SK-N-SH treated with all-trans-retinoic acid at 6 μM for 48 hours (cell line): ENCODE results near the gene SULT1A2.
A peak's percentile ranks its signal among the peaks of the same experiment; 100 is the strongest.

Experiments
- ATAC-seq: fragments of 200-7000 bp; cut with Tn5 transposase; 3 replicates; pipeline ENCODE4 v1.9.1; 2020; ENCODE audit warnings: mild to moderate bottlenecking, moderate library complexity
- CSDC2 ChIP-seq: fragments of 250-450 bp; sonication (Bioruptor Pico); IDR thresholded peaks from 2 replicates; pipeline ENCODE4 v1.5.0; 2020; ENCODE audit warnings: mild to moderate bottlenecking, moderate library complexity
- ESRRG ChIP-seq: fragments of 250-450 bp; sonication (Bioruptor Pico); IDR thresholded peaks from 2 replicates; pipeline ENCODE4 v1.6.1; 2021; ENCODE audit warnings: mild to moderate bottlenecking
- GLIS3 ChIP-seq: fragments of 250-450 bp; sonication (Bioruptor Pico); IDR thresholded peaks from 2 replicates; pipeline ENCODE4 v1.5.0; 2020; ENCODE audit warnings: mild to moderate bottlenecking, moderate library complexity
- OSR1 ChIP-seq: fragments of 250-450 bp; sonication (Bioruptor Pico); IDR thresholded peaks from 2 replicates; pipeline ENCODE4 v1.8.0; 2022; ENCODE audit warnings: moderate library complexity, mild to moderate bottlenecking, inconsistent platforms
- PPARA ChIP-seq: fragments of 250-450 bp; sonication (Bioruptor Pico); IDR thresholded peaks from 2 replicates; pipeline ENCODE4 v1.5.0; 2020; ENCODE audit warnings: mild to moderate bottlenecking, borderline replicate concordance
- SNAI2 ChIP-seq: fragments of 250-450 bp; sonication (Bioruptor Pico); IDR thresholded peaks from 2 replicates; pipeline ENCODE4 v1.5.0; 2020; ENCODE audit warnings: mild to moderate bottlenecking, moderate library complexity
- TCF4 ChIP-seq: fragments of 250-450 bp; sonication (Bioruptor Pico); IDR thresholded peaks from 2 replicates; pipeline ENCODE4 v1.8.0; 2021; ENCODE audit warnings: mild to moderate bottlenecking, moderate library complexity, borderline replicate concordance
- TOX ChIP-seq: fragments of 250-450 bp; sonication (Bioruptor Pico); IDR thresholded peaks from 2 replicates; pipeline ENCODE4 v1.8.0; 2021; ENCODE audit warnings: mild to moderate bottlenecking, moderate library complexity, borderline replicate concordance
- ZC3H10 ChIP-seq: fragments of 250-450 bp; sonication (Bioruptor Pico); IDR thresholded peaks from 2 replicates; pipeline ENCODE4 v1.5.1; 2021; ENCODE audit warnings: mild to moderate bottlenecking, moderate library complexity
- ZFP3 ChIP-seq: fragments of 250-450 bp; sonication (Bioruptor Pico); IDR thresholded peaks from 2 replicates; pipeline ENCODE4 v1.5.0; 2020; ENCODE audit warnings: mild to moderate bottlenecking, moderate library complexity
- ZNF70 ChIP-seq: fragments of 450-650 bp; formaldehyde crosslinking; IDR thresholded peaks from 2 replicates; pipeline ENCODE4 v1.5.0; 2020; ENCODE audit warnings: mild to moderate bottlenecking, moderate library complexity
- TF ChIP-seq, protein P1 (sequence below): fragments of 250-450 bp; sonication (Bioruptor Pico); IDR thresholded peaks from 2 replicates; pipeline ENCODE4 v1.8.0; 2021; ENCODE audit warnings: low read depth, mild to moderate bottlenecking, moderate library complexity, borderline replicate concordance
- TF ChIP-seq, protein P2 (sequence below): fragments of 250-450 bp; sonication (Bioruptor Pico); IDR thresholded peaks from 2 replicates; pipeline ENCODE4 v1.8.0; 2020; ENCODE audit warnings: mild to moderate bottlenecking, moderate library complexity, borderline replicate concordance
- TF ChIP-seq, protein P3 (sequence below): fragments of 250-450 bp; sonication (Bioruptor Pico); IDR thresholded peaks from 2 replicates; pipeline ENCODE4 v1.5.1; 2021; ENCODE audit warnings: mild to moderate bottlenecking, moderate library complexity
- TF ChIP-seq, protein P4 (sequence below): fragments of 250-450 bp; sonication (Bioruptor Pico); IDR thresholded peaks from 2 replicates; pipeline ENCODE4 v1.5.0; 2020; ENCODE audit warnings: mild to moderate bottlenecking, moderate library complexity

The SULT1A2 gene

DNA sequence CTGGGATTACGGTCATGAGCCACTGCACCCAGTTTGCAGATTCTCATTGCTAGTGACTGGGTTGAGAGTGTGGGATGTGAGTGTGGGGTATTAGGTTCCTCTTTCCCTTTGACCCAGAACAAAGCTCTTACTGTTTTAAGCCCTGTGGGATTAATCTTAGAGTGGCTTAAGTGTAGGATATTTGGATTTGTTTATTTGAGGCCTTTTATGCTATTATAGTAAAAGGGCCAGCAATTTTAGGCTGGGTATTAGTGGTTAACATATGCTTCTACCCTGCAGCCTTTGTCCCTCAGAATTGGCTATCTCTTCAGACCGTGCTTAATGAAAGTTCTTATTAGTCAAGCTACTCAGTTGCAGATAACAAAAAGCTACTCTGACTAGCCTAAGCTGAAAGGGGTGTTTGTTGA lies 39.9 kb downstream of the SULT1A2 start (continued):
- no peak for TF ChIP-seq SNAI2
- TF ChIP-seq, protein P1, sequence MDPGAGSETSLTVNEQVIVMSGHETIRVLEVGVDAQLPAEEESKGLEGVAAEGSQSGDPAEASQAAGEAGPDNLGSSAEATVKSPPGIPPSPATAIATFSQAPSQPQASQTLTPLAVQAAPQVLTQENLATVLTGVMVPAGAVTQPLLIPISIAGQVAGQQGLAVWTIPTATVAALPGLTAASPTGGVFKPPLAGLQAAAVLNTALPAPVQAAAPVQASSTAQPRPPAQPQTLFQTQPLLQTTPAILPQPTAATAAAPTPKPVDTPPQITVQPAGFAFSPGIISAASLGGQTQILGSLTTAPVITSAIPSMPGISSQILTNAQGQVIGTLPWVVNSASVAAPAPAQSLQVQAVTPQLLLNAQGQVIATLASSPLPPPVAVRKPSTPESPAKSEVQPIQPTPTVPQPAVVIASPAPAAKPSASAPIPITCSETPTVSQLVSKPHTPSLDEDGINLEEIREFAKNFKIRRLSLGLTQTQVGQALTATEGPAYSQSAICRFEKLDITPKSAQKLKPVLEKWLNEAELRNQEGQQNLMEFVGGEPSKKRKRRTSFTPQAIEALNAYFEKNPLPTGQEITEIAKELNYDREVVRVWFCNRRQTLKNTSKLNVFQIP: no peak
- no peak for TF ChIP-seq ESRRG

DNA sequence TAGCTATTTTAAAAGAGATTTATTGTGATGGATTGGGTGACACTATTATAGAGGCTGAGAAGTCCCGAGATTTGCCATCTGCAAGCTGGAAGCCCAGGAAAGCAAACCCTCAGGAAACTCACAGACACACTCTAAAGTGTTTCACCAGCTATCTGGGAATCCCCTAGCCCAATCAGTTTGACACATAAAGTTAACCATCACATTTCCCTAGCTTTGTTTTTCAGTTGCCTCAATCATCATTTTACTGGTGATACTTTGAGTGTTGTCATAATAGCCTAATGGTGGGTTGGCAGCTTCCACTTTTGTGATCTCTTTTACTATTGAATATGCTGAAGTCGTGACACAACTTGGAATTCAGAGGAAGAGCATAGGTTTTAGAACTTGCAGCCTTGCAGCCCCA lies 41.3 kb downstream of the SULT1A2 start:
- TF ChIP-seq ZFP3 (CRISPR knock-in tag): no peak
- no peak for TF ChIP-seq TOX (CRISPR knock-in tag)
- no peak for TF ChIP-seq ZC3H10
- ATAC-seq: no peak

DNA sequence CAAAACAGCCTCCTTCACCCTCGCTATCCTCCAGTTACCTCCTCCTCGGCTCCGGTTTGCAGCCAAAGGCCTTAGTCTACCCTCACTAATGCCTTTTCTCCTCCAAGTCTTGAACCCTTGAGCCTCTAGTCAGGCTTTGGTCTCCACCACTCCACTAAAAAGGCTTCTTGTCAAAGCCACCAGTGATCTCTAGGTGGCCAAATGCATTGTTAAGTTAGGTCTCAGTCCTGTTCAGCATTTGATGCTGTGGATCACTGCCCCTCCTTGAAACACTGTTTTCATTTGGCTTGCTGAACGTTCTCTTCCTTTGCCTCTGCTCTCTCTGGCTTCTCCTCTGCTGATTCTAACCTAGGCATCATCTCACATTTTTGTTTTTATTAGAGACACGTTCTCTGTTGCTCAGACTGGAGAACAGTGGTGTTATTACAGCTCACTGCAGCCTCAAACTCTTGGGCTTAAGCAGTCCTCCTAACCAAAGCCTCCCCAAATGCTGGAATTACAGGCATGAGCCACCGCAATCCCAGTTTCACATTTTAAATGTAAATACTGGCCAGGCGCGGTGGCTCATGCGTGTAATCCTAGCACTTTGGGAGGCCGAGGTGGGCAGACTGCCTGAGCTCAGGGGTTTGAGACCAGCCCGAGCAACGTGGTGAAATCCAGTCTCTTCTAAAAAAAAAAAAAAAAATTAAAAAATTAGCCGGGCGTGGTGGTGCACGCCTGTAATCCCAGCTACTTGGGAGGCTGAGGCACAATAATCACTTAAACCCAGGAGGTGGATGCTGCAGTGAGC lies 42.0 kb downstream of the SULT1A2 start:
- peak; percentile 7; the same call in 2 of the 3 replicates for ATAC-seq
- TF ChIP-seq ZFP3 (CRISPR knock-in tag) (no peak), ZNF70 (CRISPR knock-in tag) (no peak), GLIS3 (CRISPR knock-in tag) (no peak), CSDC2 (CRISPR knock-in tag) (no peak), ZC3H10 (no peak), PPARA (CRISPR knock-in tag) (no peak)
- TF ChIP-seq, protein P2, sequence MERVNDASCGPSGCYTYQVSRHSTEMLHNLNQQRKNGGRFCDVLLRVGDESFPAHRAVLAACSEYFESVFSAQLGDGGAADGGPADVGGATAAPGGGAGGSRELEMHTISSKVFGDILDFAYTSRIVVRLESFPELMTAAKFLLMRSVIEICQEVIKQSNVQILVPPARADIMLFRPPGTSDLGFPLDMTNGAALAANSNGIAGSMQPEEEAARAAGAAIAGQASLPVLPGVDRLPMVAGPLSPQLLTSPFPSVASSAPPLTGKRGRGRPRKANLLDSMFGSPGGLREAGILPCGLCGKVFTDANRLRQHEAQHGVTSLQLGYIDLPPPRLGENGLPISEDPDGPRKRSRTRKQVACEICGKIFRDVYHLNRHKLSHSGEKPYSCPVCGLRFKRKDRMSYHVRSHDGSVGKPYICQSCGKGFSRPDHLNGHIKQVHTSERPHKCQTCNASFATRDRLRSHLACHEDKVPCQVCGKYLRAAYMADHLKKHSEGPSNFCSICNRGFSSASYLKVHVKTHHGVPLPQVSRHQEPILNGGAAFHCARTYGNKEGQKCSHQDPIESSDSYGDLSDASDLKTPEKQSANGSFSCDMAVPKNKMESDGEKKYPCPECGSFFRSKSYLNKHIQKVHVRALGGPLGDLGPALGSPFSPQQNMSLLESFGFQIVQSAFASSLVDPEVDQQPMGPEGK (CRISPR knock-in tag): no peak
- TF ChIP-seq, protein P3, sequence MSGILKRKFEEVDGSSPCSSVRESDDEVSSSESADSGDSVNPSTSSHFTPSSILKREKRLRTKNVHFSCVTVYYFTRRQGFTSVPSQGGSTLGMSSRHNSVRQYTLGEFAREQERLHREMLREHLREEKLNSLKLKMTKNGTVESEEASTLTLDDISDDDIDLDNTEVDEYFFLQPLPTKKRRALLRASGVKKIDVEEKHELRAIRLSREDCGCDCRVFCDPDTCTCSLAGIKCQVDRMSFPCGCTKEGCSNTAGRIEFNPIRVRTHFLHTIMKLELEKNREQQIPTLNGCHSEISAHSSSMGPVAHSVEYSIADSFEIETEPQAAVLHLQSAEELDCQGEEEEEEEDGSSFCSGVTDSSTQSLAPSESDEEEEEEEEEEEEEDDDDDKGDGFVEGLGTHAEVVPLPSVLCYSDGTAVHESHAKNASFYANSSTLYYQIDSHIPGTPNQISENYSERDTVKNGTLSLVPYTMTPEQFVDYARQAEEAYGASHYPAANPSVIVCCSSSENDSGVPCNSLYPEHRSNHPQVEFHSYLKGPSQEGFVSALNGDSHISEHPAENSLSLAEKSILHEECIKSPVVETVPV (CRISPR knock-in tag): no peak

DNA sequence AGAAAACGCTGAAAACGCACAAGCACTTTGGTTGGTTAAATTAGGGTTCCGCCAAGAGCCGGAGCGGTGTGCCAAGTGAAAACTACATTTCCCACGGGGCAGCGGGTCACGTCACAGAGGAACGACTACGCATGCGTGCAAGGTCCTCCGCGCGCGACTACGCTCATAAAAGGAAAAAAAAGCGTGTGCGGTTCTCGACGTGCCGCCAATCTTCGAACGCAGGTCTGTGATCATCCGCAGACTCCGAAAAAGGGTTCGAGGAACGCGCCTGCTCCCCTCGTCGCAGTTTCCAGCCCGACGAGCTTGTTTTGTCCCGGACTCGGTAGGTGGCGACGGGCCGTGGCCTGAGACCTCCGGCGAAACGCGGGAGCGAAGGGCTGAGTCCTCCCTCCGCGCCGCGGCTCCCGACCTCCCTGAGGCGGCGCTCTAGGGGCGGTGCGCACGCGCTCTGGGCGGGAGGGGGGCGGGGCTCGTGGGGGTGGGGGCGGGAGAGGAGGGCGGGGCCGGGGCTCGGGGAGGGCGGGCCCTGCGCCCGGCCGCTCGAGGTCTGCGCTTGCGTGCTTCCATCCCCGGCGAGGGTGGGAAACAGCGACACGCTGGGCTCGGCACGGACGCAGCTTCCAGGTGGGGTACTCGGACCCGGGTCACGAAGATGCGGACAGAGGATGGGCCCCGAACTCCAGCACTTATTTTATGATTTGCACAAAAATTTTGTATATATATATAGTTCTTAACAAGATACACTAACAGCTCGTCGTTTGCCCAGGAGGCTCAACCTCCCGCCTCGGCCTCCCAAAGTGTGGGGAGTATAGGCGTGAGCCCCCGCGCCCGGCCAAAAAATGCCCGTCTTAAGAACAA lies 42.8 kb downstream of the SULT1A2 start, which contains the start of gene SGF29:
TSS of gene SGF29 (plus strand) at position 145 of the 858 bp plus-strand sequence. CDS start 27,150 bp downstream, outside the sequence.
- TF ChIP-seq GLIS3 (CRISPR knock-in tag) (no peak), ZNF70 (CRISPR knock-in tag) (no peak), OSR1 (no peak), TCF4 (CRISPR knock-in tag) (no peak), CSDC2 (CRISPR knock-in tag) (no peak)
- TF ChIP-seq, protein P4, sequence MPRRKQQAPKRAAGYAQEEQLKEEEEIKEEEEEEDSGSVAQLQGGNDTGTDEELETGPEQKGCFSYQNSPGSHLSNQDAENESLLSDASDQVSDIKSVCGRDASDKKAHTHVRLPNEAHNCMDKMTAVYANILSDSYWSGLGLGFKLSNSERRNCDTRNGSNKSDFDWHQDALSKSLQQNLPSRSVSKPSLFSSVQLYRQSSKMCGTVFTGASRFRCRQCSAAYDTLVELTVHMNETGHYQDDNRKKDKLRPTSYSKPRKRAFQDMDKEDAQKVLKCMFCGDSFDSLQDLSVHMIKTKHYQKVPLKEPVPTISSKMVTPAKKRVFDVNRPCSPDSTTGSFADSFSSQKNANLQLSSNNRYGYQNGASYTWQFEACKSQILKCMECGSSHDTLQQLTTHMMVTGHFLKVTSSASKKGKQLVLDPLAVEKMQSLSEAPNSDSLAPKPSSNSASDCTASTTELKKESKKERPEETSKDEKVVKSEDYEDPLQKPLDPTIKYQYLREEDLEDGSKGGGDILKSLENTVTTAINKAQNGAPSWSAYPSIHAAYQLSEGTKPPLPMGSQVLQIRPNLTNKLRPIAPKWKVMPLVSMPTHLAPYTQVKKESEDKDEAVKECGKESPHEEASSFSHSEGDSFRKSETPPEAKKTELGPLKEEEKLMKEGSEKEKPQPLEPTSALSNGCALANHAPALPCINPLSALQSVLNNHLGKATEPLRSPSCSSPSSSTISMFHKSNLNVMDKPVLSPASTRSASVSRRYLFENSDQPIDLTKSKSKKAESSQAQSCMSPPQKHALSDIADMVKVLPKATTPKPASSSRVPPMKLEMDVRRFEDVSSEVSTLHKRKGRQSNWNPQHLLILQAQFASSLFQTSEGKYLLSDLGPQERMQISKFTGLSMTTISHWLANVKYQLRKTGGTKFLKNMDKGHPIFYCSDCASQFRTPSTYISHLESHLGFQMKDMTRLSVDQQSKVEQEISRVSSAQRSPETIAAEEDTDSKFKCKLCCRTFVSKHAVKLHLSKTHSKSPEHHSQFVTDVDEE (CRISPR knock-in tag): no peak
- TF ChIP-seq, protein P1: no peak
- peak; percentile 91 for ATAC-seq
